ENCODE results near the gene EPC2. TPM values are rescaled to one million over a fixed set of nuclear protein-coding genes. Genes with fewer than 3 reads are reported as not detected.

EPC2 gene
- total and polyA plus RNA-seq, 4 donors = 7.0 to 65.3 (median 20.8) TPM

DNA sequence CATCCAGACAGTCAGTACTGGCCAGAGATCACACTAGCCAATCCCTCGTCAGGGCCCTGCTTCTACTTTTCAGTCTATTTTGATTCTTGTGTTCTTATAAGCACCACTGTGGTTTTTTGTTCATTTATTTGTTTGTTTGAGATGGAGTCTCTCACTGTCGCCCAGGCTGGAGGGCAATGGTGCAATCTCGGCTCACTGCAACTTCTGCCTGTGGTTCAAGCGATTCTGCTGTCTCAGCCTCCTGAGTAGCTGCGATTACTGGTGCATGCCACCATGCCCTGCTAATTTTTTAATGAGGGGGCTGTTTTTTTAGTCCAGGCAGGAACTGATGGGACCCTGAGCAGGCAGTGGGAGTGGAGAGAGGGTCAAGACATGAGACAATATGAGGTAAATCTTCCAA, 165.5 kb downstream of the EPC2 start:
- no peak overlapping the region for H3K27ac ChIP-seq (ENCODE audit: low read depth in 1 of 2, low read length in 1 of 2)
- no peaks in the 10 kb centered on the region for H3K27me3 ChIP-seq (ENCODE audit: control insufficient read depth in 3 of 3, insufficient read depth in 3 of 3, low read length in 2 of 3)
- DNase-seq (no peak), ATAC-seq (ENCODE audit: insufficient read depth, low FRiP score) (no peak)
- H3K4me3 ChIP-seq = peak overlapping the region; percentile 19
- WGBS, 2 donors = 79 to 81% methylated on average over 5 of the region's 5 CpGs
- H3K9ac ChIP-seq (ENCODE audit: insufficient read depth in 1 of 2, low read length in 2 of 2) = no peak overlapping the region
- TF ChIP-seq, protein P1, sequence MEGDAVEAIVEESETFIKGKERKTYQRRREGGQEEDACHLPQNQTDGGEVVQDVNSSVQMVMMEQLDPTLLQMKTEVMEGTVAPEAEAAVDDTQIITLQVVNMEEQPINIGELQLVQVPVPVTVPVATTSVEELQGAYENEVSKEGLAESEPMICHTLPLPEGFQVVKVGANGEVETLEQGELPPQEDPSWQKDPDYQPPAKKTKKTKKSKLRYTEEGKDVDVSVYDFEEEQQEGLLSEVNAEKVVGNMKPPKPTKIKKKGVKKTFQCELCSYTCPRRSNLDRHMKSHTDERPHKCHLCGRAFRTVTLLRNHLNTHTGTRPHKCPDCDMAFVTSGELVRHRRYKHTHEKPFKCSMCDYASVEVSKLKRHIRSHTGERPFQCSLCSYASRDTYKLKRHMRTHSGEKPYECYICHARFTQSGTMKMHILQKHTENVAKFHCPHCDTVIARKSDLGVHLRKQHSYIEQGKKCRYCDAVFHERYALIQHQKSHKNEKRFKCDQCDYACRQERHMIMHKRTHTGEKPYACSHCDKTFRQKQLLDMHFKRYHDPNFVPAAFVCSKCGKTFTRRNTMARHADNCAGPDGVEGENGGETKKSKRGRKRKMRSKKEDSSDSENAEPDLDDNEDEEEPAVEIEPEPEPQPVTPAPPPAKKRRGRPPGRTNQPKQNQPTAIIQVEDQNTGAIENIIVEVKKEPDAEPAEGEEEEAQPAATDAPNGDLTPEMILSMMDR (IDR thresholded peaks at IDR 0.05; ENCODE audit: control extremely low read depth, extremely low read depth) = no peak
- no peaks in the 10 kb centered on the region for H3K36me3 ChIP-seq (ENCODE audit: control insufficient read depth in 4 of 4, insufficient read depth in 4 of 4, low read length in 4 of 4)
- H3K4me1 ChIP-seq (ENCODE audit: control insufficient read depth in 5 of 5, insufficient read depth in 5 of 5, low read length in 5 of 5) = peaks cover 0 to 16% (median 2%) of the 10 kb centered on the region in 5 donors
- no peaks in the 10 kb centered on the region for H3K9me3 ChIP-seq (ENCODE audit: control insufficient read depth in 4 of 4, insufficient read depth in 3 of 4, low read length in 3 of 4)

DNA sequence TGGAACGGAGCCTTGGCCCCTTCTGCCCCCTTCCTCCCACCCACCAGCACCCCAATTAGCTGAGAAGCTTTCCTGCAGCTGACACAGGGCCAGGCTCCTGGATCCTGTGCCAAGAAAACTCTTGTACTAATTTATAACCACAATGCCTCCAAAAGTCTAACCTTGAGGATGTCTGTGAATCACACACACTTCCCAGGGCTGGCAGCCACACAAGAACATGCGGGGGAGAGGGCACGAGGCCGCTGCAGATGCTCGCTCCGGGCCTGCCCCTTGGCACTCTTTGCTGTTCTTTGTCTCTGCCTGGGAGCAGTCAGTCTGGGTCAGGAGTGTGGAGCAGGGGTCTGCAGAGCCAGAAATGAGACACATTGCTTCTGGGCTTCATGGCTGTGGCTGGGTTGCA, 167.8 kb downstream of the EPC2 start:
- peak; percentile 50 for ATAC-seq (ENCODE audit: insufficient read depth, low FRiP score)
- peak; percentile 31 to 43 (median 42) for DNase-seq
- H3K9ac ChIP-seq (ENCODE audit: insufficient read depth in 1 of 2, low read length in 2 of 2) = no peak overlapping the region

DNA sequence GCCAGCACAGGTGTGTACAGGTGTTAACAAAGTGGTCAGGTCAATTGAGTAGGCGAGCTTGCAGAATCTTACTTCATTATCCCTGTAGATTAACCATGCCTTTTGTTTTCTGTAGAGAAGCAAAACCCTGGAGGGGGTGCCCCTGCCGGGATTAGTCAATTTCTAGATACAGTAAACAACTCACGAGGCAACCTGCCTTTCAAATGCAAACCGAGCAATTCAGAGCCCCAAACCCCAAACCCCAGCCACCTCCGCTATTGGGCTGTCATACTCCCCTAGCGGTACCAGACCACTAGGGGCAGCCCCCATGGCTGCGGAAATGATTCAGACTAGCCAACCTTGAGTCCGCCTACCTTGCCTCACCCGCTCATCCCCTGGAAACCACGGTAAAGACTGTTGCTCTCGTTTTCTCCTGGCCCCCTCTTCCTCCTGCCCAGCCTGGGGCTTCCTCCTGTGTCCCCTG, 169.1 kb downstream of the EPC2 start:
- 73 to 84% methylated on average over 11 of the region's 11 CpGs for WGBS, 2 donors
- H3K27me3 ChIP-seq (ENCODE audit: control insufficient read depth in 3 of 3, insufficient read depth in 3 of 3, low read length in 2 of 3) = no peaks in the 10 kb centered on the region
- no peaks in the 10 kb centered on the region for H3K9me3 ChIP-seq (ENCODE audit: control insufficient read depth in 4 of 4, insufficient read depth in 3 of 4, low read length in 3 of 4)
- ATAC-seq (ENCODE audit: insufficient read depth, low FRiP score) (no peak), DNase-seq (no peak)
- H3K4me3 ChIP-seq = no peak overlapping the region
- TF ChIP-seq, protein P1 (IDR thresholded peaks at IDR 0.05; ENCODE audit: control extremely low read depth, extremely low read depth) = no peak
- H3K4me1 ChIP-seq (ENCODE audit: control insufficient read depth in 5 of 5, insufficient read depth in 5 of 5, low read length in 5 of 5) = peaks cover 0 to 23% (median 2%) of the 10 kb centered on the region in 5 donors
- no peaks in the 10 kb centered on the region for H3K36me3 ChIP-seq (ENCODE audit: control insufficient read depth in 4 of 4, insufficient read depth in 4 of 4, low read length in 4 of 4)
- H3K9ac ChIP-seq (ENCODE audit: insufficient read depth in 1 of 2, low read length in 2 of 2) = no peak overlapping the region
- no peak overlapping the region for H3K27ac ChIP-seq (ENCODE audit: low read depth in 1 of 2, low read length in 1 of 2)

More for the DNA sequence above, 167.8 kb downstream of the EPC2 start:
- no peaks in the 10 kb centered on the region for H3K36me3 ChIP-seq (ENCODE audit: control insufficient read depth in 4 of 4, insufficient read depth in 4 of 4, low read length in 4 of 4)
- H3K9me3 ChIP-seq (ENCODE audit: control insufficient read depth in 4 of 4, insufficient read depth in 3 of 4, low read length in 3 of 4) = no peaks in the 10 kb centered on the region
- H3K27me3 ChIP-seq (ENCODE audit: control insufficient read depth in 3 of 3, insufficient read depth in 3 of 3, low read length in 2 of 3) = no peaks in the 10 kb centered on the region
- WGBS, 2 donors = 55 to 69% methylated on average over 6 of the region's 6 CpGs
- peaks cover 0 to 22% (median 2%) of the 10 kb centered on the region in 5 donors for H3K4me1 ChIP-seq (ENCODE audit: control insufficient read depth in 5 of 5, insufficient read depth in 5 of 5, low read length in 5 of 5)
- no peak overlapping the region for H3K27ac ChIP-seq (ENCODE audit: low read depth in 1 of 2, low read length in 1 of 2)
- TF ChIP-seq, protein P1 (IDR thresholded peaks at IDR 0.05; ENCODE audit: control extremely low read depth, extremely low read depth) = no peak
- H3K4me3 ChIP-seq = no peak overlapping the region

Measured in lung (tissue), 12 donors.